LHCN-M2 (cell line): ENCODE data around the gene GYS2. TPM values are rescaled to one million over a fixed set of nuclear protein-coding genes. Genes with fewer than 3 reads are reported as not detected.
"Not testable (repeated sequence)": the region's sequence is repeated elsewhere in the genome, so short reads cannot be mapped to it uniquely, and the experiment has no call there.

Source experiments
- DNase-seq: peaks from one replicate; pipeline ENCODE4 v3.0.0-alpha.2; 2012; ENCODE audit warnings: low read depth
- total RNA-seq: library from RNA; depleted of rRNA; stranded (reverse); fragments of >200 nt; gene quantifications from 2 replicates; pipeline ENCODE4 v1.2.3, GENCODE V29; 2014

GYS2 gene
- total RNA-seq, 1 experiment from 2014 or later: not detected

DNA sequence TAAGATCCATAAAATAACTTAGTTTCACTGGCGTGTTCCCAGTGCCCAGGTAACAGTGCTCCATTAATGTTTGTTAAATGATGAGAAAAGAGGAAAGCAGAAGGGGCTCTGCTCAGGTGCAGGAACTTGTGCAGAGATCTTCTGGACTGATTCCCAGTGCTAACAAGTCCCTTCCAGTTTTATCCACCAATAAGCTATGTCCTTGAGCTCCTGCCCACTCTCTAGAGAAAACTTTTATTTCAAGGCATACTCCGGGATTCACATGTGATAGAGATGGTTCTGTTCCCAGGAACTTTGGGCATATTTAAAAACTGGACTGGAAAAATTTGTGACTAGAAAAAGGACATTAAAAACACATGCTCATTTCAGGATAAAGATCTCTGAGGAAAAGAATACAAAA, 1.9 kb downstream of the GYS2 start:
- DNase-seq: no peak

DNA sequence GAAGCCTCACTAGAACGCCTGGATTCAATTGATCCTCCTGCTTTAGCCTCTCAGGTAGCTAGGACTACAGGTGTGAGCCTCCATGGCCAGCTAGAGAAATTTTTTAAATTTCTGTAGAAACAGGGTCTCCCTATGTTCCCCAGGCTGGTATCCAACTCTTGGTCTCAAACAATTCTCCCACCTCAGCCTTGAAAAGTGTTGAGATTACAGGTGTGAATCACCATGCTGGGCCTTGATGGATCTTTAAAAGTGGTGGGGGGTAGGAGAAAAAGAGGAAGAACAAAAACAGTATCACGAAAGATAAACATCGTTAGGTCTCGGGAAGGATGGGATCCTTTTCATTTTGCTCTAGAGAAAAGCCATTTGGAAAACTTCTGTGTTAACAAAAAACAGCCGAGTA, 4.5 kb downstream of the GYS2 start:
- no peak for DNase-seq

DNA sequence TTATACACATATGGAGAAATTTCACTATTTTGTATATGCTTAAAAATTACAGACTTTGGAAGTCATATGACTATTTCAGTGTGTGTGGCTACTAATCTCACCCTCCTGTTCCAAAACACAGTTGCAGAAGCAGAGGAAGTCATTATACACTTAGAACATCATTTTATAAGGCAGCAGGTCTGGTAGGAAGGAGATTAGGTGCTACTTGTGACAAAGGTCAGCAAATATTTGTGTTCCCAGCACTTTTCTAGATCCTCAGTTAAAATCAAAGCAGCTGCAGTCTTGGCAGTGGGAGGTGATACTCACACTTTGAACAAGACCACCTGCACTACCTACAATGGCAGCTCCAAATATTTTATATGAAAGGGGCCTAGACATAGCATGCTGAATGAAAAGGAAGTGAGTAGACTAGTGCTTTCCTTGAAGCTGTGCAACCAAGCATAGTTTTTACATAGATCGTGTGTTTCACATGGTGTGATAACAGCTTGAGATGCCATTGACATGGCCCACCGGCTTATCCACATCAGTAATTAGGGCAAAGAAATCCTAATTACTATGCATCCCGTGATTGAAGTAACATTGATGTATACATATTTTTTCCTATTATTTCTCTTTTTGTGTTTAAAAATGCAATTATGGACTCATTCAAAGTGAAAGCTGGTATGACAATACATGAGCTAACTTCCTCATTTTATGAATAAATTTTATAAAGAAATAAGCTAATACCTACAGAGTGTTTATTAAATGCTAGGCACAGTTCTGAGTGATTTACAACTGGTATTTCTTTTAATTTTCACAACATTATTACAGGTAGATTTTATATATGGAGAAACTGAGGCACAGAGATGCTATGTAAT, 5.3 kb downstream of the GYS2 start:
- no peak for DNase-seq

DNA sequence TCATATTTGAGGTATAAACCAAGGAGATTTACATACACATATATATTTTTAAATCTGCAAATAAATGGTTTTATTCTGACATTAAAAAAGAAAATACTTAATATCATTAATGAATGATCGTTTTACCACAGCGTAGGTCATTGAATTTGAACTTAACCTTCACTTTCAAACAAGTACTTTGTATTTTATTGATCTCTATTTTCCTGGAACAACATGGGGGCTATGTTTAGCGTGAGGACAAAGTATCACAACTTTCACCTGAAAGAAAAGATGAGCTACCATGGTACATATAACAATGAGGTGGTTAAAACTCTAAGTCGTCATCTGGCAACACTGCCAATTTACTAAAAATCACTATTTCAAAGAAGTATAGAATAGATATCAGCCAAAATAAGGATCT, 6.0 kb downstream of the GYS2 start:
- no peak for DNase-seq

DNA sequence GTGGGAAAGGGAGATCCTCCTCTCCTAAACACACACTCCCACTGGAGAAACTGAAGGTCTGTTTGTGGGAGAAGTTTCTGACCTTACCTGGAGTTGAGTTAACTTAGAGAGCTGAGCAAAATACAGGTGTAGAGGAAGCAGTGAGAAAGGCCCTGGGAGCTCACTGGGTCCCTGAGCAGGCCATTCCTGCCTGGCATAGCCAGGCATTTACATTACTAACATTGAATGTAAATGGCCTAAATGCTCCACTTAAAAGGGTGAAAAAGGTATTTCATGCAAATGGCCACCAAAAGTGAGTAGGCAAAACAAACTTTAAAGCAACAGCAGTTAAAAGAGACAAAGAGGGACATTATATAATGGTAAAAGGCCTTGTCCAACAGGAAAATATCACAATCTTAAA, 9.3 kb downstream of the GYS2 start:
- not testable (repeated sequence) for DNase-seq

DNA sequence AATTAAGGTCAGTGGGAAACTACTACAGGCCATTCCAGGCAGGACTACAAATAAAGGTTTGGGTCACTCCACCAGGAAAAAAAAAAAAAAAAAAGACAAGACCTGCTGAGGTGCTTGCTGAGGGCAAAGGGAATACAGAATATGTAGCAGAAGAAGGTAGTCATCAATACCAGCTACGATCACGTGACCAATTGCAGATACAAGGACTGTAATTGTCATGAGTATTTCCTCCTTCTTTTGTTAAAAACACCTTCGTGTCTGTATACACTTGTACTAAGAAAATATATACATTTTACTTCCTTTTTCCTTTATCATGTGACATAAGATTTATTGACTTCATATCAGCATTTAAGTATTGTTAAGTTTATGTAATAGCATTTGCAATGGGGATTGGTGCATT, 19.2 kb downstream of the GYS2 start:
- no peak for DNase-seq

DNA sequence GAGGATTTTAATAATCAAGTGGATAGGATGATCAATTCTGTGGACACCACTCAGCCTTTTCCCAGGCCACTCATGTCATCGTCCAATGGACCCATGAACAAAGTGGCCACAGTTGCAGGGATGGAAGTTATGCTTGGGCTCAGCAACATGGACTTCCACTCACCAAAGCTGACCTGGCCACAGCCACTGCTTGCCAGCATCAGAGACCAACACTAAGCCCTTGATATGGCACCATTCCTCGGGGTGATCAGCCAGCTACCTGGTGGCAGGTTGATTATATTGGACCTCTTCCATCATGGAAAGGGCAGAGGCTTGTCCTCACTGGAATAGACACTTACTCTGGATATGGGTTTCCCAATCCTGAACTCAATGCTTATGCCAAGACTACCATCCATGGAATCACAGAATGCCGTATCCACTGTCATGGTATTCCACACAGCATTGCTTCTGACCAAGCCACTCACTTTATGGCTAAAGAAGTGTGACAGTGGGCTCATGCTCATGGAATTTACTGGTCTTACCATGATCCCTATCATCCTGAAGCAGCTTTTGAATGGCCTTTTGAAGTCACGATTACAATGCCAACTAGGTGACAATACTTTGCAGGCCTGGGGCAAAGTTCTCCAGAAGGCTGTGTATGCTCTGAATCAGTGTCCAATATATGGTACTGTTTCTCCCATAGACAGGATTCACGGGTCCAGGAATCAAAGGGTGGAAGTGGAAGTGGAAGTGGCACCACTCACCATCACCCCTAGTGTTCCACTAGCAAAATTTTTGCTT, 20.1 kb downstream of the GYS2 start:
- DNase-seq: not testable (repeated sequence)

DNA sequence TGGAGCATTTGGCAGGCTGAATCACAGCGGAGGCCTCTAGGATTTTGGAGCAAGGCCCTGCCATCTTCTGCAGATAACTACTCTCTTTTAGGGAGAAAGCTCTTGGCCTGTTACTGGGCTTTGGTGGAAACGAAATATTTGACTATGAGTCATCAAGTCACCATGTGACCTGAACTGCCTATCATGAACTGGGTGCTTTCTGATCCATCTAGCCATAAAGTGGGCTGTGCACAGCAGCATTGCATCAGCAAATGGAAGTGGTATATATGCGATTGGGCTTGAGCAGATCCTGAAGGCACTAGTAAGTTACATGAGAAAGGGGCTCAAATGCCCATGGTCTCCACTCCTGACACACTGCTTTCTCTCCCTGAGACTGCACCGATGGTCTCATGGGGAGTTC, 21.1 kb downstream of the GYS2 start:
- DNase-seq: no peak

DNA sequence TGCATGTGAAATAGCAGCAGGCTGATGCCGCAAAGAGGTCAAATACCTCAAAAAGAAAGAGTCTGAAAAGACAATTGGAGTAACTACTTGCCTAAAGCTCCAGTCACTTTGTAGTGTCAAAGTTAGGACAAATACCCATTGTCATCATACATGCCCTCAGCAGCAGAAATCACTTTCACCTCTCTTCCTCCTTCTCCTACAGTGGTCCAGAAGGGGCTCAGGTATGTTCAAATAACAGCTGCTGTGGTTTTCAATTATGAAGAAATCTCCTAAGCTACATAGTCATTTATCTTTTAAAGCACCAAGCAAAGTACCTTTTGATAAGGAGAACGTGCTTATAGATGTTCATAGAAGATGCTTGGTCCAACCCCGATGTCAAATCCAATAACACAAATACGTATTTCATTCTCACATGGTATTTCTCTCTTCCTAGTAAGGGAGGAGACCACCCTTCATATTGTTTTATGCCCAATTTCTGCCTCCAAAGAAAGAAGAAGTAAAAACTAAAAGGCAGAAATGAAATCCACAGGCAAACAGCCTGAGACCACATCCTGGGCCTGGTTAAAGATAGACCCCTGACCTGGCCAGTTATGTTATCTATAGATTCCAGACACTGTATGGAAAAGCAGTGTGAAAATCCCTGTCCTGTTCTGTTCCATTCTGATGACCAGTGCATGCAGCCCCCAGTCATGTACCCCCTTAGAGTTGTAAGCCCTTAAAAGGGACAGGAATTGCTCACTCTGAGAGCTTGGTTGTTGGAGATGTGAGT, 23.7 kb downstream of the GYS2 start:
- DNase-seq: no peak

DNA sequence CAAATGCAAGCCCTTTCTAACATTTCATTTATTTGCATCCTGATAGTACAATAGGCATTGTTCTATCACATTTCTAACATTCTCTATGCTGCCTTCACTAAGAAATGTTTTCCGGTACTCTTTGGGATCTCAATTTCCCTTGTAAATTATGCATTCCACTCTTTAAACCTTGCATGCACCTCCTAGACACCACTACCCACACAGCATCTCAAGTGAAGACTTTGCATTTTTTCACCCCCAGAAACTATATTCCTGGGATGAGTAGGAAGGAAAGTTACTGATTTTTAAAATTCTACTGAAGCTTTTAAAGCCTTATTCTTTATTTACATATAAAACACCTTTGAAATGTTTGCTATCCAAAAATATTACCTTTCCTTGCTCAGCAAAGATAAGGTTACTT, 27.1 kb downstream of the GYS2 start:
- no peak for DNase-seq

DNA sequence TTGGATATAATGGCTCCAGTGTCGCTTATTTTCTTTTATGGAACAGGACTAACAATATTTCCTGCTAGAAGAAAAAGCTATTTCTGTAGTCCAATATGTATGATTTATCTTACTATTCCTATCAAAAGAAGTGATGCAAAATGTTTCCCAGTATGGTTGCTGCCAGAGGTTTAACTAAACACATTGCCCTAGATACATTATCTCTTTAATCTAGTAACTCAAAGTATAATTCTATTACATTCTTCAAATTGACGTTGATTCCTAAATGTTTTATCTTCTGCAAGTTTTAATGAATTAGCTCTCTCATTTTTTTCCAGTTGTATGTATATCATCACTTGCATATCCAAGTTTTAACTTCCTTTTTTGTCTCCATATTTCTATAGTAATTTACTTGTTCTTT, 28.2 kb downstream of the GYS2 start:
- no peak for DNase-seq

DNA sequence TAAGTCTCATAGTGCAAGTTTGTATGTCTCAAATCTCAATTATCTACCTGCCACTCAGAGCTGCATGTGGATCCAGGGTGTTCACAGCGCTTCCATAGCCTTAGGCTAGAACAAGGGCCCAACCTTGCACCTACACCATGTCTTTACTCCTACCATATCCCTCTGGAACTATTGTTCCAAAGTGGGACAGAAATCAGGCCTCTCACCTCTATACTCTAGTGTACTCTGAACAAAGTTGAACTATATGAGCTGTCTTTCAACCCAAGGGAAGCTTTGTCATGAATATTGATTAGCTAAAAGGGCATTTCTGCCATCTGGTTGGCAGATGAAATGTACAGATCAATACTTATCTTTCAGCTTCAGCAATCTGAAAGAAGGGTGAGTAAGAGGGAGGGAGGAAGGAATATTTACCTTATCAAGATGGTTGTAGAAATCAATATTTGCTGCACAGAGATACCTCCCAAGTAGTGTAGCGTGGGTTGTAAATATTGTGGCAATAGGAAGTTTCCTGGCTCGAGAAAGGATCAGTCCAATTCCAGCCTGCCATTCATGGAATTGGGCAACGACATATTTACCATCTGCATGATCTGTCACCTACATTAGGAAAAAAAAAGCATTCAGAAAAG, 30.8 kb downstream of the GYS2 start:
- no peak for DNase-seq

DNA sequence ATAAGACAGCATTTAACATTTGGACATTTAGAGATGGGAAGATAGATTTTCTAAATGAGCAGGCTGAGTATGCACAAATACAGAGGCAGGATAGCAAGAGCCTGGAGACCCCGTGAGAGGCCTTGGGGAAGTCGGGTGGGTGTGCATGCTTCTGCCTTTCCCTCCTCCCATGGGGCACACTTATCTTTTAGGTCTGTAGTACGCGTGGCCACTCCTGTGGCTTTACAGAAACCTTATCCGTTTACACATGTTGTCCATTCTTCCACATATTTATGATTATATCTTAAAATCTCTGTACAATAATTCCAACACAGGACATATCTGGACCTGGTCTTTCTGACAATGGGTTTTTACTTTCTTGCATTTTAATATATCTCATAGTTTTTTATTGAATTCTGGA, 33.6 kb downstream of the GYS2 start:
- DNase-seq: no peak

DNA sequence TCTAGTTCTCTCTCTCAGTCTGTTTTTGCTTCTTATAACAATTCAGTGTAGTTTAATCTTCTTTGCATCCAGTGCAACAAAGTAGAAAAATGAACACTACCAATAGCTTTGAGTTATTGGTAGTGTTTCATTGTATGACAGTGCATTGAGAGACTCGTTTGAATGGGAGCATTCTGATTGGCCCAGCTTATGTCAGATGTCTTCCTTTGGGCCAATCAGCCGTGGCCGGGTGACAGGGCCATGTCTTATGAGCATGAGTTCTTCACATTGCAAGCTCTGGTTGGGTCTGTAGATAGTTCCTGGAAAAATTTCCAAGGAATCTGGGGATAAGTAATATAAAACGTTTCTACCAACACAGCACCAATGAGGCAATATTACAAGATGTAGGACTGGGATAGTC, 36.5 kb downstream of the GYS2 start:
- no peak for DNase-seq

DNA sequence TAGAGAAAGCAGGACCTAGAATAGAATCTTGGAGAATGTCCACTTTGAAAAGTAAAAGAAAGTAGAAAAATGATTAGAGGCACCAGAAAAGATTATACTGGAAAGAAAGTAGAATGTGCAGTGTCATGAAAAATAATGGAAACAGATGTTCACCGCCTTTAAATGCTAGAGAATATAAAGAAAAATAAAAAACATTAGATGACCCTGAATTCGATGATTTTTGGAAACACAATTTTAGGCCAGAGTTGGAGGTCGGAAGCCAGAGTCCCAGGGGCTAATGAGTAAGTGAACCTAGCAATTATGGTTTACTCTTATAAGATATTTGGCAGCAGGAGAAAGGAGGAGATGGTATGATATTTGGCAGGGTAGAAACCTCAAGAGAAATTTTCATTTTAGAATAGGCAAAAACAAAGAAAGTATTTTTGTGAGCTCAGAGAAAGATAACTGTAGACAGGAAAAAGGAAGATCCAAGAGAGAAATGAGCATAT, 37.7 kb downstream of the GYS2 start:
- DNase-seq: no peak

DNA sequence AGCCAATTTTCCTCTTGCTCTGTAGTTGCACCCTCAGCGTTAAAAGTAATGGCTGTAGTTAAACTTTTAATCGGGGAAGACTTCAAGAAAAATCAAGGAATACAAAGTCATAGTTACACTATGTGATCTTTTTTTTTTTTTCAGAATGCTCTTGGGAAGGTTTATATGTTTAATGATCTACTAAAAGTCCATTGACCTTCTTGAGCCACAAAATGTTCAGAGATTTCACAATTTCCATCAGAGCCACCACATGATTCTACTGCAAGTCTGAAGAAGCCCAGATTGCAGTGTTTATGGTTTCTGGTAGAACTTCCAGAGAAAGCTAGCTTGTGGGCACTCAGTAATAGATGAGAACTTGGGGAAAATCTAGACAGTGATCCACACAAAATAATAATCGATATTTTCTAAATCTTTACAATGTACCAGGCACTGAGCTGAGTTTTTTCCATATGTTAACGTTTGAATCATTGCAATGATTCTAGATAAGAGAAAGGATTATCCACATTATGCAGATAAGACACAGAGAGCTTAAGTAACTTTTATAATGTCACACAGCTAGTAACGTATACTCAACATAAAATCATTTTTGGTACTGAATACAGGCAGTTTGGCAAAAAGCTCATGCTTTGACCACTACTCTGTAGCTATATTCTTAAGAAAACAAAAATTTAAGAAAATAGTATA, 38.3 kb downstream of the GYS2 start:
- no peak for DNase-seq

DNA sequence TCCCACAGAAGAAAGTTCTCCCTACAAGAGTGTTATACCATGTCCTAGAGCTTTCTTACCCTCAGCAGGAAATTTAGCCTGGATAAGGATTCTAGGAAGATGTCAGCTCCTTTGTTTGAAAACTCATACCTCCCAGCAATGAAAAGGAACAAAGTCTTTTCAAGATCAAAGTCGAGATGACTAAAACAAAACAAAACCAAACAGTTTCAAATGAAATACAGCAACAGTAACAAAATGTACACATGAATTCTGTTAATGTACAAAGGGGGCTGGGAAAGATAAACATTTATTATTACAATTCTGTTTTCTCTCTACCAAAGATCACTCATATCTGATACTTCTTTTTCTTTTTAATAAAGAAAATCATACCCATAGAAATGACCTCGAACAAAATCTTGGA, 41.8 kb downstream of the GYS2 start:
- no peak for DNase-seq

DNA sequence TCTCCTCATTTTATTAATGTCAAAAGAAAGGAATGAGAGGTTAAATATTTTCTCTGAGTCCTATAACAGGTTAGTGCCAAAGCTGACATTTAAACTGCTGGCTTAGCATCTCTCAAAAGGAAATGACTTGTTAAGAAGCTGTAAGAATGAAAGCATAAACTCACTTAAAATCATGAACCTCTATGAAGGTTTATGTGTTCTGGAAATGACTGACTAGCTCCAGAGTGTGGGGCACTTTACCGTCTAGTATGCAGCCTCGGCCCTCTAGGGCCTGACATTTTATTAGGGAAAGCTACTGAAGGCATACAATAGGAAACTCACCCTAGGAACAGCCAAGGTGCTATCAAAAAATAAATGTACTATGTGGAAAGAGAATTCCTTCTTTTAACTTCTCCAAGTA, 43.5 kb downstream of the GYS2 start:
- no peak for DNase-seq

DNA sequence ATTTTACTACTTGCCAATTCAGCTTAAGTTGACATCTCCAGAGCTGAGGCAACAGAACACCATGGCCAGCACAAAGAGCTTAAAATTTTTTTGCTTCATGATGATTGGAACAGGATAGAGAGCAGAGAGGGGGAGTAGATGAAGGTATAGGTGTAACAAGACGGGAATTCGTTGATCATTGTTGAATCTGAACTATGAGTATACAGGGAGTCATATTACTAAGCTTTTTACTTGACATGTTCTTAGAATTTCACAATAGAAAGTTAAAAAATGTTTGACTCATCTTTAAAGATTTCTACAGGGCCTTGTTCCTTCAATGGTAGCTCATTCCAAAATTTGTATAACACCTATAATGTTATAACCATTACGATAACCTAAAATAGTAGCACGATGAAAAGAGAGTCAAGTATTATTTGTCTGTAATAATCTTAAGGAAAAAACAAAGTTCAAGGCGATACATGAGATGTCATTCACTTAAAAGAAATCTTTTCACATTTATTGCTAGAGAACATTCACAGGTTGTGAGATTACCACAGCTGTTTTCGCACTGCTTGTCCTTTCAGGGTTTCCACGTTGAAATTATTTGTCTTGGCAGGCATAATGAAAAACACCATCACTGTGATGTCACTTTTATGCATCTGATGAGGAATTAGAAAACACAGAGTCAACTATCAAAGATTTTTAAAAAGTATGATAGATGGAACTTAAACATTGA, 44.6 kb downstream of the GYS2 start:
- peak; percentile 84 for DNase-seq

DNA sequence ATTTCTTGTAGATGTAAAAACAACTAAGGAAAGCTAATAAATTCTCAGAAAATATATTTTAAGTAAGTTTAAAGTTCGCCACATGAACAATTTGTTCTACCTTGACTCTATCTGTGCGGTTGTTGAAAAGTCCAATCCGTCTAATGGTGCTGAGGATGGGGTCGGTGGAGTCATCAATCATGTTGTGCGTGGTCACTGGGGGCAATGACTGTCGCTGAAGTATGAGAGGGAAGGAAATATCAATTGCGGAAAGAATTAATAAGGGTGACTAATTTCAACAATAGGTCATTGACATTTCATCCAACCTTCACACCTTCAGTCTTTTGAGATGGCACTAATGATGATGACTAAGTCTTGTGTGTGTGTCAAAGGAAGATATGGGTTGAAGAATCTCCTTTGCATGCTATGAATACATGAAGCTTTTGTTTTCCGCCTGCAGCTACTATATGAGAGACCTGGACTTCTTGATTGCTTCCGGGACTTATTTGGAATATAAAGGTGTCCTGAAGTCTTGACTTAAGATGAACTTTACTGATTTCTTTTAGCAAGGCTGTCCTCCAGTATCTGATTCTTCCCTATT, 46.5 kb downstream of the GYS2 start:
- DNase-seq: no peak
